Activated naive CD8-positive, alpha-beta T cell treated with anti-CD3 and anti-CD28 coated beads for 36 hours (primary cell): ENCODE data around the gene ZMYM3. TPM values are rescaled to one million over a fixed set of nuclear protein-coding genes. Genes with fewer than 3 reads are reported as not detected.

Experiments
- DNase-seq: peaks from one replicate; pipeline ENCODE4 v3.0.0; 2021
- H3K27ac Mint-ChIP-seq: one replicate; pipeline ENCODE4 v1.8.0; 2022; ENCODE audit warnings: mild to moderate bottlenecking, moderate library complexity, mixed read lengths
- H3K27me3 Mint-ChIP-seq: one replicate; pipeline ENCODE4 v1.8.0; 2022; ENCODE audit warnings: mild to moderate bottlenecking, mixed read lengths
- H3K36me3 Mint-ChIP-seq: one replicate; pipeline ENCODE4 v1.8.0; 2021; ENCODE audit warnings: mild to moderate bottlenecking, mixed read lengths
- H3K4me1 Mint-ChIP-seq: one replicate; pipeline ENCODE4 v1.8.0; 2021; ENCODE audit warnings: mixed read lengths
- H3K4me3 Mint-ChIP-seq: one replicate; pipeline ENCODE4 v1.8.0; 2022; ENCODE audit warnings: mild to moderate bottlenecking, moderate library complexity, mixed read lengths
- H3K9me3 Mint-ChIP-seq: one replicate; pipeline ENCODE4 v1.8.0; 2022; ENCODE audit warnings: mixed read lengths
- total RNA-seq, 2 experiments: library from RNA; stranded (reverse); gene quantifications; one replicate each; pipeline ENCODE4 v1.2.3, GENCODE V29; 2021

Gene ZMYM3
- total RNA-seq, 2 experiments from 2014 or later, result 22.9 to 25.1 TPM

GRCh38 chrX:71228063-71228642, 25.8 kb downstream of the ZMYM3 start:
- no peak for DNase-seq
- Mint-ChIP-seq H3K9me3 (no peaks in the 10 kb centered on the region), H3K27ac (no peak overlapping the region), H3K4me1 (no peaks in the 10 kb centered on the region), H3K27me3 (peaks cover 4% of the 10 kb centered on the region), H3K4me3 (no peak overlapping the region), H3K36me3 (no peaks in the 10 kb centered on the region)

GRCh38 chrX:71227370-71228062, 26.4 kb downstream of the ZMYM3 start:
- no peaks in the 10 kb centered on the region for H3K9me3 Mint-ChIP-seq
- H3K4me3 Mint-ChIP-seq, result no peak overlapping the region
- no peak overlapping the region for H3K27ac Mint-ChIP-seq
- no peak for DNase-seq
- peaks cover 4% of the 10 kb centered on the region for H3K27me3 Mint-ChIP-seq
- H3K4me1 Mint-ChIP-seq, result no peaks in the 10 kb centered on the region
- no peaks in the 10 kb centered on the region for H3K36me3 Mint-ChIP-seq

DNA sequence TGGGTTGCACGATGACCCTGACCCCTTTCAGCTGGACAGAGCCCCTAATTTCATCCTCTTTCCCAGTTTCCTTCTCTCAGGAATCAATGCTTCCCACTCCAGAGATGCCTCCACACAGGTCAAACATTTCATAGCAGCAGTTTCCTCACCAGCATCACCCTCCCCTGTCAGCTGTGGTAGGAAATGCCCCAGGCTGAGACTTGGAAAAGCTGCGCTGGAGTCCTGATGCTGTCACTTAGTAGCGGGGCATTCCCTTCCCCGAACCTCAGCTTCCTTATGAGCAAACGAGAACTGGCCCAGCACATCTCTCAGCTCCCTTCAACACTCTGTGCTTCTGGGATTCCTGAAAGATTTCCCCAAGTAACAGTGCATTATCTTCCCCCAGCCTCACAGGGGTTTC, 28.3 kb downstream of the ZMYM3 start:
- Mint-ChIP-seq H3K36me3 (no peaks in the 10 kb centered on the region), H3K4me1 (no peaks in the 10 kb centered on the region), H3K4me3 (no peak overlapping the region), H3K9me3 (no peaks in the 10 kb centered on the region), H3K27ac (no peak overlapping the region), H3K27me3 (peaks cover 4% of the 10 kb centered on the region)
- DNase-seq, result no peak

GRCh38 chrX:71225009-71225408, 28.9 kb downstream of the ZMYM3 start:
- H3K27ac Mint-ChIP-seq, result no peak overlapping the region
- H3K36me3 Mint-ChIP-seq, result no peaks in the 10 kb centered on the region
- H3K27me3 Mint-ChIP-seq, result peaks cover 4% of the 10 kb centered on the region
- DNase-seq, result no peak
- H3K4me3 Mint-ChIP-seq, result no peak overlapping the region
- no peaks in the 10 kb centered on the region for H3K9me3 Mint-ChIP-seq
- H3K4me1 Mint-ChIP-seq, result no peaks in the 10 kb centered on the region

GRCh38 chrX:71224098-71224708, 29.7 kb downstream of the ZMYM3 start:
- H3K27ac Mint-ChIP-seq, result no peak overlapping the region
- no peak for DNase-seq
- no peak overlapping the region for H3K4me3 Mint-ChIP-seq
- H3K4me1 Mint-ChIP-seq, result no peaks in the 10 kb centered on the region
- no peaks in the 10 kb centered on the region for H3K9me3 Mint-ChIP-seq
- peaks cover 4% of the 10 kb centered on the region for H3K27me3 Mint-ChIP-seq
- no peaks in the 10 kb centered on the region for H3K36me3 Mint-ChIP-seq

- Mint-ChIP-seq H3K4me1 (no peaks in the 10 kb centered on the region), H3K36me3 (no peaks in the 10 kb centered on the region), H3K4me3 (no peak within 1 kb of the TSS), H3K27ac (no peak within 1 kb of the TSS), H3K27me3 (peaks cover 4% of the 10 kb centered on the region), H3K9me3 (no peaks in the 10 kb centered on the region)
- DNase-seq, result no peak
Observed at GRCh38 chrX:71222929-71223328, 31.0 kb downstream of the ZMYM3 start, which contains the start of gene GJB1. Gene GJB1, plus strand, starts transcription at chrX:71223224. Its CDS starts 484 bp downstream, at chrX:71223708.

DNA sequence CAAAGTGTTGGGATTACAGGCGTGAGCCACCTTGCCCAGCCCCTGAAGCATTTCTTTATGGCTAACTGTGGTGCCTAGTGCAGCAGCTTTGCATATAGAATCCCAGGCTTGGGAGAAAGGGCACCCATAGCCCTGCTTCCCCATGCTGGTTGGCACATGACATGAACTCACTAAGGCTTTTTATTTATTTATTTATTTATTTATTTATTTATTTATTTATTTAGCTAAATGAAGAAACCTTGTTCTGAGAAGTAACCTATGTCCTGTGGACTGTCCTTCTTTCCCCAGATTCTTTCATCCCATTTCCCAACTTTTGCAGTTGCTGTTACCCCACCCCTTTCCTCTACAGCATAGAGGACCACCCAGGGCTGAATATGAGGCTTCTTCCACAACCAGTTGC, 32.8 kb downstream of the ZMYM3 start:
- H3K9me3 Mint-ChIP-seq, result no peaks in the 10 kb centered on the region
- H3K27me3 Mint-ChIP-seq, result peaks cover 4% of the 10 kb centered on the region
- H3K4me1 Mint-ChIP-seq, result peaks cover 3% of the 10 kb centered on the region

DNA sequence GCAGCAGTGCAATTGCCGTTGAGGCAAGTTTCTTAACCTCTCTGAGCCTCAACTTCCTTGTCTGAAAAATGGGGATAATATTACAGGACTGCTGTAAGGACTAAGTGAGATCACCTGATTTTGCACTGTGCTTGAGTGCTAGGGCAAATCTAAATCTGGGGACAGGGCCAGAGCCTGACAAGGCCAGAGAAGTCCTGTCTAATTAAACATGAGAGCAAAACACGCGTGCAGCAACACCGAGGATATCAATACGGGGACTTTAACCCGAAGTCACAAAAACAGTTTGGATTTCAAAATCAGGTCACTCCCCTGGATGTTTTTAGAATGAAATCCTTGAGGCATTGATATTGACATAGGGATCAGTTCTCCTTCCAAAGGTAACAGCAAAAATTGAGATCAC, 36.6 kb downstream of the ZMYM3 start:
- no peak overlapping the region for H3K4me3 Mint-ChIP-seq
- H3K9me3 Mint-ChIP-seq, result no peaks in the 10 kb centered on the region
- H3K4me1 Mint-ChIP-seq, result peaks cover 3% of the 10 kb centered on the region
- DNase-seq, result no peak
- no peak overlapping the region for H3K27ac Mint-ChIP-seq
- H3K27me3 Mint-ChIP-seq, result no peaks in the 10 kb centered on the region
- H3K36me3 Mint-ChIP-seq, result no peaks in the 10 kb centered on the region

More for the DNA sequence above, 32.8 kb downstream of the ZMYM3 start:
- no peak for DNase-seq
- no peak overlapping the region for H3K4me3 Mint-ChIP-seq
- no peaks in the 10 kb centered on the region for H3K36me3 Mint-ChIP-seq
- H3K27ac Mint-ChIP-seq, result no peak overlapping the region

DNA sequence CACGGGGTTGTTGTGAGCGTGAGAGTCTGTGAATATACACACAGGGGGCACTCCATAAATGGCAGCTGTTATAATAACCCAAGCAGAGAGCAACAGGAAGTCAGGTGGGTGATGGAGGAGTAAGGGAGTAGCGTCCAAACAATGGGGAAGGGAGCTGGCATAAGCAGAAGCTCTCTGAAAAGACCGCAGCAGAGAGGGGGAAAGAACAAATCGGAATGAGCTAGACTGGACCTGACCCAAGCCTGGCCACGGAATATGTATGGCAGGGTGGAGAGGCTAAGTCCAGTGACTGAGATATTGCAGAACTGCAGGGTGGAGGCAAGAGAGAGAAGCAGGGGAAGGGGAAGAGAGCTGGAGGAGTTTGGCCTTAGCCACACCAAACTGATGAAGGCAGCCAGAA, 37.5 kb downstream of the ZMYM3 start:
- H3K36me3 Mint-ChIP-seq, result no peaks in the 10 kb centered on the region
- no peaks in the 10 kb centered on the region for H3K27me3 Mint-ChIP-seq
- H3K27ac Mint-ChIP-seq, result no peak overlapping the region
- no peak for DNase-seq
- no peaks in the 10 kb centered on the region for H3K9me3 Mint-ChIP-seq
- no peak overlapping the region for H3K4me3 Mint-ChIP-seq
- peaks cover 3% of the 10 kb centered on the region for H3K4me1 Mint-ChIP-seq

DNA sequence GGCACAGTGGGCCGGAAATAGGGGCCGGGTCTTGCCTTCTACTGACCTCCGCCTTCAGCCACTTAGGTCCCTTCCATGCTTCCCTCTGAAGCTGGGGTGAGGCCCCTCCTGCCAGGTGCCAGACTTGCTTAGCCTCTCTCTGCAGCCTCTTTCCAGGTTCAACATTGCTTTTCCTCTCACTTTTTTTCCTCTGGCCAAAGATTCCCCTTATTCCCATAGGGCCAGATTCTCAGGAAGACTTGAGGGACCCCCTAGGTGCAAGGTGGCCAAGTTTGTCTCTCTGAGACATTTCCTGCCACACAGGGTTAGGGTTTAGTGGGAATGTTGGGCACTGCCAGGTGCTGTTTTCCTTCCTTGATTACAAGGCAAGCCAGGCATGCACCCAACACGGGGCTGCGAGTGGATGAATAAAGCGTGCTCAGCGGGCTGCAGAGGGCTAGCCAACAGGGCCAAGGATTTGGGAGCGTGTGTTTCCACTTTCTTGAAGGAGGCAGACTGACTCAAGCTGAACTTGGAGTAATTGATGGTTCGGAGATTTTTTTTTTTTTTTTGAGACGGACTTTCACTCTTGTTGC, 38.5 kb downstream of the ZMYM3 start:
- Mint-ChIP-seq H3K27me3 (no peaks in the 10 kb centered on the region), H3K4me3 (no peak overlapping the region), H3K4me1 (peaks cover 3% of the 10 kb centered on the region), H3K9me3 (no peaks in the 10 kb centered on the region), H3K36me3 (no peaks in the 10 kb centered on the region), H3K27ac (no peak overlapping the region)
- no peak for DNase-seq

GRCh38 chrX:71214604-71215337, 39.2 kb downstream of the ZMYM3 start:
- no peak for DNase-seq
- H3K4me3 Mint-ChIP-seq, result no peak overlapping the region
- no peaks in the 10 kb centered on the region for H3K36me3 Mint-ChIP-seq
- H3K4me1 Mint-ChIP-seq, result peaks cover 3% of the 10 kb centered on the region
- no peaks in the 10 kb centered on the region for H3K9me3 Mint-ChIP-seq
- H3K27ac Mint-ChIP-seq, result no peak overlapping the region
- no peaks in the 10 kb centered on the region for H3K27me3 Mint-ChIP-seq

DNA sequence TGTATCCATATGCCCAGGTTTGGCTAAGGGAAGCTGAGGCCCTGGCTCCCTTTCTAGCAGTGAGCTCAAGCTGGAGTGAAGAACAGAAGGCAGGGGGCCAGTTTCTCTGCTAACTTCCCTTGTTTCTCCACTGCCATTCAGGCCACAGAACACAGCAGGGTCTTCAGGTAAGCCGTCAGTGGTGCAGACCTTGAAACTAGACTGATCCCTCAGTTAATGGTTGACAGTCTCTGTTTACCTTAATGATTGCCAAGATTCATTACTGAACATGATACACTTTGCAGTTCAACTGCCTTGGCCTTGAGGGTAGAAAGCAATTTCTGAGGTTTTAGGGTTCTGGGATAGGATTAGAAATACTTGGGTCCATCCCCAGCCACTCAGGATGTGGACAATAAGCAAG, 39.8 kb downstream of the ZMYM3 start:
- peaks cover 3% of the 10 kb centered on the region for H3K4me1 Mint-ChIP-seq
- DNase-seq, result no peak
- no peaks in the 10 kb centered on the region for H3K27me3 Mint-ChIP-seq
- H3K9me3 Mint-ChIP-seq, result no peaks in the 10 kb centered on the region
- no peak overlapping the region for H3K27ac Mint-ChIP-seq
- no peak overlapping the region for H3K4me3 Mint-ChIP-seq
- no peaks in the 10 kb centered on the region for H3K36me3 Mint-ChIP-seq

DNA sequence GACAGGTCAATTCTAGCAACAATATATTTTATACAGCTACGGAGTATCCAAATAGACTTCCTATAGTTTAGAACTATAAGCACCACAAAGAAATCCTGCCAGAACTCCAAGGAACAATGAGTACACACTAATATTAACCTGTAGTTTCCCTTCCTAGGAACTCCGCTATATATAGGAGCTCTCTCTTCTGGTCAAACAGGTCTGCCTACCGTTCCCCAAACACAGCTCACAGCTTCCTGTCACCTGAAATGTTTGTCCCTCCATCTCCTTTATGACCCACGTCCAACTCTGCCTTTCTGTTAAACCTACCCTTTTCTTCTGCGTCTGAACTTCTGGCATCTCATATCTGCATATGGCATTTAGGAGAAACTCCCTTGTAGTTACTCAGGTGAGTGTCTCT, 41.4 kb downstream of the ZMYM3 start:
- H3K4me3 Mint-ChIP-seq, result no peak overlapping the region
- H3K36me3 Mint-ChIP-seq, result no peaks in the 10 kb centered on the region

GRCh38 chrX:71210816-71211215, 43.1 kb downstream of the ZMYM3 start:
- DNase-seq, result no peak
- H3K9me3 Mint-ChIP-seq, result no peaks in the 10 kb centered on the region
- H3K27me3 Mint-ChIP-seq, result no peaks in the 10 kb centered on the region
- H3K4me1 Mint-ChIP-seq, result no peaks in the 10 kb centered on the region
- H3K4me3 Mint-ChIP-seq, result no peak overlapping the region
- H3K27ac Mint-ChIP-seq, result no peak overlapping the region
- no peaks in the 10 kb centered on the region for H3K36me3 Mint-ChIP-seq

More for the DNA sequence above, 41.4 kb downstream of the ZMYM3 start:
- Mint-ChIP-seq H3K4me1 (peaks cover 3% of the 10 kb centered on the region), H3K27me3 (no peaks in the 10 kb centered on the region), H3K9me3 (no peaks in the 10 kb centered on the region), H3K27ac (no peak overlapping the region)
- DNase-seq, result no peak
